HepG2 (cell line): ENCODE data around the gene C1orf74. TPM values are rescaled to one million over a fixed set of nuclear protein-coding genes. Genes with fewer than 3 reads are reported as not detected.

ENCODE experiments used
- ADNP ChIP-seq: sonication (generic); formaldehyde crosslinking; IDR thresholded peaks from 2 replicates; pipeline ENCODE4 v1.4.0; 2020; ENCODE audit warnings: missing genetic modification reagents
- AHDC1 ChIP-seq: sonication (generic); formaldehyde crosslinking; IDR thresholded peaks from 2 replicates; pipeline ENCODE4 v1.5.1; 2020; ENCODE audit warnings: mild to moderate bottlenecking, missing genetic modification reagents, borderline replicate concordance
- CHD4 ChIP-seq: fragments of 200-600 bp; sonication (generic); IDR thresholded peaks from 2 replicates; pipeline ENCODE4 v1.7.0; 2017; ENCODE audit warnings: mild to moderate bottlenecking, low read length, borderline replicate concordance
- FOXK1 ChIP-seq: sonication (generic); formaldehyde crosslinking; IDR thresholded peaks from 2 replicates; pipeline ENCODE4 v1.4.0; 2020; ENCODE audit warnings: low read depth, missing genetic modification reagents, borderline replicate concordance
- FOXP1 ChIP-seq, 2 experiments: fragments of 450-650 bp in 1 of 2; IDR thresholded peaks; 2 replicates each; pipeline ENCODE4 v1.6.1; 2017 to 2018; ENCODE audit warnings: antibody characterized with exemption in 1 of 2
- ISX ChIP-seq: sonication (generic); formaldehyde crosslinking; conservative IDR thresholded peaks from 2 replicates; pipeline ENCODE4 v1.5.0; 2020; ENCODE audit warnings: missing genetic modification reagents
- KIAA2018 ChIP-seq: sonication (generic); formaldehyde crosslinking; IDR thresholded peaks from 2 replicates; pipeline ENCODE4 v1.5.0; 2020; ENCODE audit warnings: mild to moderate bottlenecking, missing genetic modification reagents, borderline replicate concordance
- KLF9 ChIP-seq: IDR thresholded peaks from 2 replicates; pipeline ENCODE4 v1.6.1; 2016; ENCODE audit warnings: low read depth
- MAX ChIP-seq: IDR thresholded peaks from 2 replicates; pipeline ENCODE4 v1.6.1; 2012; ENCODE audit warnings: inconsistent platforms
- PCBP1 ChIP-seq: fragments of 200-400 bp; formaldehyde crosslinking; IDR thresholded peaks from 2 replicates; pipeline ENCODE4 v1.6.1; 2017; ENCODE audit warnings: mild to moderate bottlenecking, low read depth, low read length, borderline replicate concordance
- RBM39 ChIP-seq: fragments of 200-400 bp; formaldehyde crosslinking; IDR thresholded peaks from one replicate; pipeline ENCODE4 v1.6.1; 2018; ENCODE audit warnings: antibody characterized with exemption, mild to moderate bottlenecking, low read depth, low read length; ENCODE audit not compliant: poor library complexity, severe bottlenecking
- RXRA ChIP-seq: sonication (generic); formaldehyde crosslinking; IDR thresholded peaks from 2 replicates; pipeline ENCODE4 v1.5.1; 2020; ENCODE audit warnings: missing genetic modification reagents
- SIN3A ChIP-seq: IDR thresholded peaks from 2 replicates; pipeline ENCODE4 v1.6.1; 2011; ENCODE audit warnings: low read depth, mild to moderate bottlenecking, control low read depth, low read length, borderline replicate concordance
- SNAPC5 ChIP-seq: sonication (generic); formaldehyde crosslinking; IDR thresholded peaks from 2 replicates; pipeline ENCODE4 v1.8.1; 2023; ENCODE audit warnings: mild to moderate bottlenecking, missing genetic modification reagents, borderline replicate concordance
- ZFP36 ChIP-seq: fragments of 150-350 bp; IDR thresholded peaks from 2 replicates; pipeline ENCODE4 v1.6.1; 2018; ENCODE audit warnings: borderline replicate concordance, low read length, low read depth; ENCODE audit not compliant: partially characterized antibody
- polyA plus RNA-seq, 8 experiments: library from polyadenylated mRNA; depleted of rRNA in 3 of 8; stranded (reverse) in 7 of 8; unstranded in 1 of 8; fragments of >200 nt; fragmentation: Illumina TruSeq in 4 of 8; extraction: Trizol in 4 of 8; gene quantifications; 2 replicates each; pipeline versions ENCODE4 v1.2.1 to v1.2.3, GENCODE V29; 2011 to 2016; ENCODE audit warnings: low read depth in 4 of 8, missing spikeins in 1 of 8, mixed read lengths in 1 of 8; ENCODE audit not compliant: insufficient read depth in 1 of 8
- total RNA-seq, 5 experiments: library from RNA; depleted of rRNA; stranded (reverse); fragments of >200 nt; fragmentation: Illumina TruSeq; extraction: Trizol; gene quantifications; 2 replicates each; pipeline ENCODE4 v1.2.3, GENCODE V29; 2016; ENCODE audit warnings: low read depth in 1 of 5

Gene C1orf74
- total and polyA plus RNA-seq, 2 of the 13 experiments (the other 11 are each of a cell fraction or from before 2014, with no cell fraction given): 0.33 to 0.71 TPM

GRCh38 chr1:209747580-209748262 lies 36.6 kb downstream of the C1orf74 start (continued):
- TF ChIP-seq KIAA2018 (CRISPR knock-in tag) (no peak), FOXK1 (CRISPR knock-in tag) (no peak), PCBP1 (no peak), KLF9 (CRISPR knock-in tag) (no peak), MAX (peak; percentile 60), FOXP1 (IDR thresholded peaks at IDR 0.05) (no peak), FOXP1 (CRISPR knock-in tag; IDR thresholded peaks at IDR 0.05) (0 out of 2 replicates have a peak, but pooled peaks have one; percentile 15), RBM39 (no peak), ZFP36 (no peak), ISX (CRISPR knock-in tag) (no peak), SIN3A (no peak), AHDC1 (no peak), SNAPC5 (CRISPR knock-in tag) (no peak), RXRA (CRISPR knock-in tag) (peak; percentile 70; the same call in 1 of the 2 replicates), CHD4 (no peak), ADNP (CRISPR knock-in tag) (no peak)
